Measurements from ENCODE around the gene SYNJ1.
"Not testable (repeated sequence)": the region's sequence is repeated elsewhere in the genome, so short reads cannot be mapped to it uniquely, and the experiment has no call there.

SYNJ1 gene

DNA sequence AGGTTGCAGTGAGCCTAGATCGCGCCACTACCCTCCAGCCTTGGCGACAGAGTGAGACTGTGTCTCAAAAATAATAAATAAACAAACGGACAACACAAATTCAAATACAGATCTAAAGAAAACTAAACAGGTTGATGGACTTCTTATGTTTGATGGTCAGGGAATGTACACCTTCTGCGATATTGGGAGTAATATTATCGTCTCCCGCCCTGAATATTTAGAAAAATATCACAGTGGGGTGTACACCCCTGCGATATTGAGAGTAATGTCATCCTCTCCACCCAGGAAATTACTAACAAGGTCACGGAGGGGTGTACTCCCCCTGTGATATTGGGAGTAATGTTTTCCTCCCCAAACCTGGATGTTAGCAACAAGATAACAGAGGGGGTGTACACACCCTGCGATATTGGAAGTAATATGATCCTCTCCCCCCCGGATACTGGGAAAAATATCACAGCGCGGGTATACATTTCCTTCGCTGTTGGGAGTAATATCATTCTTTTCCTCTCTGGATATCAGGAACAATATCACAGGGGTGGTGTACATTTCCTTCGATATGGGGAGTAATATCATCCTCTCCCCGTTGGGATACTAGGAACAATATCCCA is 114.3 kb downstream of the SYNJ1 start:
- in situ Hi-C loops (cut with HindIII; ENCODE audit: low sequenced_read_pairs): no loop called here
- TF ChIP-seq, protein P1, sequence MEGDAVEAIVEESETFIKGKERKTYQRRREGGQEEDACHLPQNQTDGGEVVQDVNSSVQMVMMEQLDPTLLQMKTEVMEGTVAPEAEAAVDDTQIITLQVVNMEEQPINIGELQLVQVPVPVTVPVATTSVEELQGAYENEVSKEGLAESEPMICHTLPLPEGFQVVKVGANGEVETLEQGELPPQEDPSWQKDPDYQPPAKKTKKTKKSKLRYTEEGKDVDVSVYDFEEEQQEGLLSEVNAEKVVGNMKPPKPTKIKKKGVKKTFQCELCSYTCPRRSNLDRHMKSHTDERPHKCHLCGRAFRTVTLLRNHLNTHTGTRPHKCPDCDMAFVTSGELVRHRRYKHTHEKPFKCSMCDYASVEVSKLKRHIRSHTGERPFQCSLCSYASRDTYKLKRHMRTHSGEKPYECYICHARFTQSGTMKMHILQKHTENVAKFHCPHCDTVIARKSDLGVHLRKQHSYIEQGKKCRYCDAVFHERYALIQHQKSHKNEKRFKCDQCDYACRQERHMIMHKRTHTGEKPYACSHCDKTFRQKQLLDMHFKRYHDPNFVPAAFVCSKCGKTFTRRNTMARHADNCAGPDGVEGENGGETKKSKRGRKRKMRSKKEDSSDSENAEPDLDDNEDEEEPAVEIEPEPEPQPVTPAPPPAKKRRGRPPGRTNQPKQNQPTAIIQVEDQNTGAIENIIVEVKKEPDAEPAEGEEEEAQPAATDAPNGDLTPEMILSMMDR (IDR thresholded peaks at IDR 0.05; ENCODE audit: low read depth, low read length, missing control alignments): no peak
- DNase-seq (ENCODE audit: low read depth): no peak
- peak overlapping the region; percentile 95 for H3K4me3 ChIP-seq (ENCODE audit: low read depth, low read length)

- no peak for DNase-seq (ENCODE audit: low read depth)
- in situ Hi-C loops (cut with HindIII; ENCODE audit: low sequenced_read_pairs): no loop called here
- H3K4me3 ChIP-seq (ENCODE audit: low read depth, low read length): peak overlapping the region; percentile 95
- TF ChIP-seq, protein P1 (IDR thresholded peaks at IDR 0.05; ENCODE audit: low read depth, low read length, missing control alignments): no peak
Measured at GRCh38 chr21:32612999-32613337, 114.8 kb downstream of the SYNJ1 start.

GRCh38 chr21:32612075-32612998 is 115.5 kb downstream of the SYNJ1 start, which contains the start of gene CFAP298:
Gene CFAP298, minus strand, starts transcription at chr21:32612377. Its CDS starts 134 bp downstream, at chr21:32612243.
- TF ChIP-seq, protein P1 (IDR thresholded peaks at IDR 0.05; ENCODE audit: low read depth, low read length, missing control alignments): no peak
- H3K4me3 ChIP-seq (ENCODE audit: low read depth, low read length): peak within 1 kb of the TSS; percentile 95
- DNase-seq (ENCODE audit: low read depth): peak; percentile 83
- in situ Hi-C loops (cut with HindIII; ENCODE audit: low sequenced_read_pairs): no loop called here

DNA sequence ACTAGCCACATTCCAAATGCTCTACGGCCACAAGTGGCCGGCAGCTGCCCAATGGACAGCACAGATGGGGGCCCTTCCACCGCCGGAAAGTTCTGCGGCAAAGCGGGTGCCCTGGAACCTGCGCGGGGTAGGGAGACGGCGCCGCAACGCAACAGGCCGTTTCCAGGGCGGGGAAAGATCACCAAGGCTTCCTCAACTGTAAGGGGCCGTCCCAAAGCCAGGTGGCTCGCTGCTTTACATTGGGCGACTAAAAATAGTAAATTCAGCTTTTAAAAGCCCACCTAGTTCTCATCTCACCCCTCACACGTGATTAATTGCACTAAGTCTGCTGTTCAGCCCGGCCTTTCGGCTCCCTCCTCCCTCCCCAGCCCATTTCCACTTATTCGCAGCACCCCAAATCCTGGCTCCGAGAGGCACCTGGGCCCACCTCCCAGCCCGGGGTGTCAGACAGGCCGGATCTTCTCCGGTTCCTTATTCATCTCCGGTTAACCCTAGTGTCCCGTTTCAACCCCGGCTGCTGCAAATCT is 116.3 kb downstream of the SYNJ1 start:
- H3K4me3 ChIP-seq (ENCODE audit: low read depth, low read length): peak overlapping the region; percentile 95
- in situ Hi-C loops (cut with HindIII; ENCODE audit: low sequenced_read_pairs): no loop called here
- TF ChIP-seq, protein P1 (IDR thresholded peaks at IDR 0.05; ENCODE audit: low read depth, low read length, missing control alignments): no peak
- no peak for DNase-seq (ENCODE audit: low read depth)

- peak overlapping the region; percentile 95 for H3K4me3 ChIP-seq (ENCODE audit: low read depth, low read length)
- DNase-seq (ENCODE audit: low read depth); in situ Hi-C loops (cut with HindIII; ENCODE audit: low sequenced_read_pairs): not testable (repeated sequence)
Measured at GRCh38 chr21:32610940-32611339, 116.9 kb downstream of the SYNJ1 start.

DNA sequence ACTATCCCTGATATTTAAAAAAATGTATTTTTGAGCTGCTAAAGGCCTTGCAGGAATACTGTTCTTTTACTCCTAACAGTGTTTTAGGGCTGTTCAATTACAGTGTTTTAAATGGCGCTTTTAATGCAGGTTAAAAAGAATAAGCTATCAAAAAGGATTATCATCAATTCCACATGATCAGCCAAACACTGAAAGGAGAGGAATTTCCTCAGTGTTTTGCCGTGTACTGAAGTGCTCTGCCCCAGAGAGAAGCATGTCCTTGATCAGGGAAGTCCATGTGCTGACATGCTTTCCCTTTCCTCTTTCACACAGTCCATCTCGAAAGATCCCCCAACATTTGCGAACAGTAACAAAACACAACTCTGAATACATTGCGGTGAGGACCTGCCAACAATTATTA is 119.0 kb downstream of the SYNJ1 start:
- in situ Hi-C loops (cut with HindIII; ENCODE audit: low sequenced_read_pairs): loop anchor here (5.0 kb wide), 1 partner anchor 202 kb away; no protein-coding TSS in a partner anchor
- no peak overlapping the region for H3K4me3 ChIP-seq (ENCODE audit: low read depth, low read length)
- TF ChIP-seq, protein P1 (IDR thresholded peaks at IDR 0.05; ENCODE audit: low read depth, low read length, missing control alignments): no peak
- no peak for DNase-seq (ENCODE audit: low read depth)
